ENCODE data around the gene TEX35.

Gene TEX35

GRCh38 chr1:178527117-178527516, 14.2 kb downstream of the TEX35 start:
- DNase-seq = no peak

DNA sequence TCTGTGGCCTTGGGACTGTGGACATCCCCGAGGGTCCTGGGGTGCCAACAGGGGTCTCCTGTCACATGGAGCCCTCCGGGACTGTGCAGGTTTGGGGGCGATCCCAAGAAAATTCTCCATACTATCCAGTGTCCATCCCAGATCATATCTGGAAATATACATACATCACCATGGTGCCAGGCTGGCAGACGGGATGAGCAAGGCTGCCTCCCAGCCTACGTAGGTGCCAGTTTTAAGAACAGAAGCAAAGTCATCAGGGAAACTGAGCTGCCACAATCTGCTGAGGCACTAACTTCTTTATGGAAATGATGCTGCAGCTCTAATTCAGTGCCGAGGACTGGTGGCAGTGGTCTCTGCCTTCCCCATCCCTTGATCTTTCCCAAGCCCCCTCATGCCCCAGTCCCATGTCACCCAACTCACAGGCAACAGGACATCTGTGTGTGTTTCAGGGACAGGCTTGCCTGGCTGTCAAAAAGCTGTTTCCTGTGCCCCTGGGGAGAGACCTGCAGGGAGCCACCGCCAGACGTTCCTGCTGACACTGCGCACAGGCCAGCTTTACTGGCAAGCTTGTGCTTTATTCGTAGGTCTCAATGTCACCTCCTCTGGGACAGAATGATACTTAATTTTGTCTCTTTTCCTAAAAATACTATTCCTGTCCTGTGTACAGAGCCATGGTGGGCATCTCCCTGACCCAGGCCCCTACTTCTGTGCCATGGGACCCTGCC, 15.5 kb downstream of the TEX35 start:
- DNase-seq = no peak

DNA sequence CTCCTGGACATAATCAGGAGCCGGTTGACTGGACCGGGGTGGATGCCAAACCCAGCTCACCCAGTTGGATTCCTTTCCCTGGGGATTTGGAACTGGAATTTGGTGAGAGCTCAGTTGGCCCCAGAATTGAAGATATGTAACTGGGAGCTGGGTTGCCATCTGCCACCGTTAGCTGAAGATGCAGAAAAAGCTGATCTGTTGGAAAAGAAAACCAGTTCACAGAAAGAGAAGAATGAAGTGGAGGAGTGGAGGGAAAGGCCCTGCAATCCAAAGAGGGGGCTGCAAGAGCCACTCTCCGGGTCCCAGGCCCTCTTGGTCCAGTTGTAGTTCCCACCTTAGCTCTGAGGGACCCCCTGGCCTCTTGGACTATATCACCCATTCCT, 16.0 kb downstream of the TEX35 start:
- no peak for DNase-seq

GRCh38 chr1:178529364-178530036, 16.6 kb downstream of the TEX35 start:
- no peak for DNase-seq

DNA sequence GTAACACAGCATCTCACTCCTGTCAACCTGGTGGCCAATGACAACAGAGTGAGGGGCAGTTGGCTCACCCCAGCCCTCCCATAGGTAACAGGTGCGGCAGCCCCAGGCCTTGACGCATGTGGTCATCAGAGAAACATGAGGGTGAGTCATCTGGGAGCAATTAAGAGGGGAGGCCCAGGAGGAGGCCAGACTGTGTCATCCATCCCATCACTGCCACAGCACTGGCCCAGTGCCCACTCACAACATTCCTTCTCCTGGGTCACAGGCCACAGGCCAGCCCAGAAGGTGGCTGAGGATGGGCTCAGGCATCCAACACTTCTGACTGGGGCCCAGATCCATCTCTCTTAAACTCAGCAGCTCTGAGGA, 17.1 kb downstream of the TEX35 start:
- no peak for DNase-seq

GRCh38 chr1:178530502-178530901, 17.6 kb downstream of the TEX35 start:
- DNase-seq = no peak

DNA sequence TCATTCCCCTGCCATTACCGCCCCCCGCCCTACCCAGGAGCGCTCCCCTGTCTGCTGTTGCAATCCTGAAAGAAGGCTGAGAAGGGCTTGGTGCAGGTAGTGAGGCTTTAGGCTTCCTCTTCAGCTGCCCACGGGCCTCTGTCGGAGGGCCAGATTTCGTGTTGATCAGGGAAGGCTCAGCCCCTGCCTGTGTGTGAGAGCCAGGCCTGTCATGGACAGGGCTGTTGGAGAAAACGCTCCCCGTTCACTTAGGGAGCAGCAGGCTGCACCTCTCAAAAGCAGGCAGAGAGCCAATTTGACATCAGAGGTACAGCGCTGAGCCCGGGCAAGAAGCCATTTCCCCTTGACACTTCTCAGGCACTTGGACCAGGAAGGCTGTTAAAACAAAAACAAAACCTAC, 19.0 kb downstream of the TEX35 start:
- DNase-seq = no peak

DNA sequence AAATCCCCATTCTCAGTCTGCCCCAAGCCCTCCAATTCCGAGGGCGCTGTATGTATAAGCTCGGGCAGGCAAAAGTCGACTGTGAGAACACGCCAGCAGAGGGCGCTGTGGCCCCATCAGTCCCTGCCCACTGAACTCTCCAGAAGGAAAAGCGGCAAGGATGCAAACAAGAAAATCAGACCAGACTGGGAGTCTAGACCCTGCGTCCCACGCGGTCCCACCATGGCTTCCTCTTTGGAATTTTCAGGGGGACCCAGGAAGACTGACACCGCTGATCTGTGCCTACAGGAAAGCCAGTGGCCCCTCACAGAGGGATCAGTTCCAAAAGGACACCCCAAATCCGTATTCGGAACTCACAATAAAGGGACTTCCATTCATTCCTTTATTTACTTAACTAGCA, 19.5 kb downstream of the TEX35 start:
- no peak for DNase-seq

- DNase-seq = no peak
Measured at GRCh38 chr1:178533121-178533946, 20.4 kb downstream of the TEX35 start.

DNA sequence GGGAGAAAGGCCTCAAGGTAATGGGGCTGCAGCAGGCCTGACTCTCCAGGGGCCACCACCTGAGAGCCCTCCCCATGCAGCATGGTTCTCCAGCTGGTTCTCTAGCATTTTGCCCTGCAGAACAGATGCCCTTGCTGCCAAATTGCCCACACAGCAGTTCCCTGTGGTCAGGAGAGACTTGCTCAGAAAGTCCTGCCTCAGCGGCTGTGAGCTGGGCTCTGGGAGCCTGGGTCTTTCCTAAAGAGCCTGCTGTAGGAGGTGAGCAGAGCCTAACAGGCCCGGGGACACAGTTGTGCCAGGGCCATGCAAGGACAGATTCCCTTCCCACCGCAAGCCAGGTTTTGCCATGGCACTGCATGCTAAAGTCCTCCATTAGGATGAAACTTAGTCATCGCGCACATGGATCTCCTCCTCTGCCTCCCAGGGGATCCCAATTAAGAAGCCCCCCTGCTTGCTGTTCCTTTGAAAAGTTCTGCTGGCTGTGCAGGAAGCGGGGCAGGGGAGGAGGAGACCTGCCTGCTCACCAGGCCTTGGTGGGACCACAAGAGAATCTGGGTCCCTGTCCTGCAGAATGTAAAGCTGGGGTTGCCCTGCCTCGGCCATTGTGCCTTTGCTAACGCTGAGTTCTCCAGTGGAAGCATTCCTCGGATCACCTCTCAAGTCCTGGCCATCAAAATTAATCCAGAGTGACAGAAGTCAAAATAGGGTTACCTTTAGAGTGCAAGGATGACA, 21.4 kb downstream of the TEX35 start:
- DNase-seq = no peak

DNA sequence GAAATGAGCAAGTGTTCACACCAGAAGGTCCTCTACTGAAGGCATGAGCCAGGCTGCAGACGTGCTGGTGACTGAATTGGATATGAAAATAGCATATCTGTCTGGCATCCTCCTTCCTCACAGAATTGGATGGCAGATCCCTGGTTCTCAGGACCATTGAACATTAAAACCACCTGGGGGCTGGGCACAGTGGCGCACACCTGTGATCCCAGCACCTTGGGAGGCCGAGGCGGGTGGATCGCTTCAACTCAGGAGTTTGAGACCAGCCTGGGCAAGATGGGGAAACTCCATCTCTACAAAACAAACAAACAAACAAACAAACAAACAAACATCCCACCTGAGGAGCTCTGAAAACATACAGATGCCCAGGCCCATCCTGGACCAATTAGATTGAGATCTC, 23.4 kb downstream of the TEX35 start:
- DNase-seq = no peak

GRCh38 chr1:178536844-178537371, 24.0 kb downstream of the TEX35 start:
- DNase-seq = no peak

DNA sequence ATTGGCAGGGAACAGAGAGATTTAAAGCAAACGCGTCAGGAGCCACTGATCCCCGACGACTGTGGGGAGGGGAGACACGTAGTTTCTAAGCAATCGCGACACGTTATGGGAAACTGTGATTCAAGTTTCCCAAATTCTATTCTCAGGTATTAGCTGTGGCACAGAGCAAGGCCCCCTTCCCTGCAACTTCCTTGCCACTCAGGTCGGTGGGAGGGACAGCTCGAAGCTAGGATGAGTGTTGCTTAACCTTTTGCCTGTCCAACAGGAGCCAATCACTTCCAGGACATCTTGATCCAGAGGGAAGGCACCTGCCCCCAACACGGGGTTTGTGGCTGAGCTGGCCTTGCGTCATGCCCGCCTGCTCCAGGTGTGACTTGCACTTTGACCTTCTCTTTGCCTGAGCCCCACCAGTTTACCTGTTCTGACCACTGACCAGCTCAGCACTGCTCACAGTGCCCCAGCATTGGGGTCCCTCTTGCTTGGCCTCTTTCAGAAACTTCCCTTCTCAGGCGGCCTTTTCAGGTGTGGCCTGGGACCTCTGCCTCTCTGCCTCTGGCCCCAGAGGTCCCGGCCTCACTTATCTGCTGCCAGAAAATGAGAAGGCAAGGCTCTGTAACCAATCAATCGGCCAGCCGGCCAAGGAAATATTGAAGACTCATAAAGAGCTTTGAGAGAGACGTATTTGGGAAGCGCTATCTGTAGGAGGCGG, 24.6 kb downstream of the TEX35 start:
- DNase-seq = no peak

GRCh38 chr1:178538192-178538916, 25.4 kb downstream of the TEX35 start:
- DNase-seq = no peak

DNA sequence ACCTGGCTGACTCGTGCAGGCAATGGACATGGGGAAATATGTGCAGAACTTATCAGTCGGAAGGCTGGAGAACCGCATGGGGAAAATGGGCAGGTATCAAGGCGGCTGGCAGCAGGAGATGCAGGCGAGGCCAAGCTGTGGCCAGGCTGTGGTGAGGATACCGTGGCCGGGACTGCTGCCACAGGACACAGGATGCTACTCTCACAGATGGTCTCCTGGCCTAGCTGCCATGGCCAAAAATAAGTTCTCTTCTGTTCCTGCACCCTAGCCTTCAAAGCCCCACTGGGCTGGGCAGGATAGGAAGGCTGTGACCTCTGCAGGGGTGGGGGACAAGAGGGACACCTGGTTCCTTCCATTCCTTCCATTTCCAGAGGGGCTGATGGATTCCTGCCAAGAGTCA, 26.4 kb downstream of the TEX35 start:
- DNase-seq = no peak

- DNase-seq = no peak
Measured at GRCh38 chr1:178540204-178540603, 27.3 kb downstream of the TEX35 start.

DNA sequence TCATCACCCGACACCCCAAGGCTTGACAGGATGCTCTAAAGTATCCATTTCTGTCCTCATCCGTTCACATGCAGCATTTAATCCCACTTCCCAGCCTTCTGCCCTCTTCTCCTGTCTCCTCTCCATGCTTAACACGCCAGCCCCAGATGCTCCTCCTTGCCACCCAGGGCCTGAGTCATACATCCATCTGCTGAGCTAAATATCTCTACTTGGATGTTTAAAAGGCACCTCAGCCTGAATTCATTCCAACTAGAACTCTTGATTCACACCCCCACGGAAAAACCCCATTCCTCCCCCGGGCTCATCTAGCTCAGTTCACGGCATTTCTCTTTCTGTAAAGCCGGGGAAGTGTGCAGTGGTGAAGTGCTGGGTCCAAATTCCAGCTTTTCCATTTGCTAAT, 27.7 kb downstream of the TEX35 start:
- no peak for DNase-seq

- DNase-seq = no peak
Measured at GRCh38 chr1:178541379-178541778, 28.5 kb downstream of the TEX35 start.

DNA sequence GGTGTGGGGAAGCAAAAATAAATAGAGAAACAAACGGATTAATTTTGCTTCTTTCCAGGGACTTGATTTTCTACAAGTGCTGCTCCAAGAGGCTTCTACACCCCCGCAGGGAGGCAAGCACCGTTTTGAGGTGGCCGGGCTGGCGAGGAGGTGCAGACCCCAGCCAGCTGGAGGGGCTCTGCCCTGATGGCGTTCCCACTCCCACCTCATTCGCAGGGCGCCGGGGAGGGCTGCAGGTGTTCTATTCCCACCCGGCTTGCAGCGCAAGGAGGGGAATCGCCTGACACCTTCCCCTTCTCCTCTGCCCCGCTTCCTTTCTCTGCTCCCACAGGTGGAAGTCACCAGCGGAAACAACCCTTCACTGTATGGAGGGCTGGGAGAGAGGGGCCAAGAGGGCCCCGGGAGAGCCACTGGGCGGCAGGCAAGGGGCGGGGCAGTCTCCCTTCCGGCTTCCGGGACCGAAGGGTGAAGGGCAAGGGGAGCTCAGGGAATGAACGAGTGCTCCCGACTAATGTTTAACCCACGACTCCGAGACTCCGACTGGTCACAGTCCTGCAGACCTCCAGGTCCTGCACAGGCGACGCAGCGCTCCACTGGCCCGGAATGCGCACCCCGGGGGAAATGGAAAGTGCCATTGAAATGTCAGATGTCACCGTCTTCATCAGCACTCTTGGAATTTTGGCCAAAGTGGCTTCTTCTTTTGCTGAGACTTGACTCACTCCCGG, 29.1 kb downstream of the TEX35 start:
- no peak for DNase-seq

- DNase-seq = no peak
Measured at GRCh38 chr1:178542554-178543289, 29.8 kb downstream of the TEX35 start.
